Type B pancreatic cell (in vitro differentiated cells): ENCODE measurements around the gene GIGYF2. TPM values are rescaled to one million over a fixed set of nuclear protein-coding genes. Genes with fewer than 3 reads are reported as not detected.

ENCODE experiments used
- DNase-seq: peaks from one replicate; pipeline ENCODE4 v3.0.0; 2021; ENCODE audit warnings: mixed read lengths; ENCODE audit not compliant: unreplicated experiment; ENCODE audit errors: extremely low spot score
- H3K27ac Mint-ChIP-seq: 2 replicates; pipeline ENCODE4 v1.8.0; 2021; ENCODE audit warnings: mild to moderate bottlenecking, mixed read lengths
- H3K27me3 Mint-ChIP-seq: 2 replicates; pipeline ENCODE4 v1.8.0; 2021; ENCODE audit warnings: mixed read lengths
- H3K36me3 Mint-ChIP-seq: 2 replicates; pipeline ENCODE4 v1.8.0; 2021; ENCODE audit warnings: mixed read lengths
- H3K4me1 Mint-ChIP-seq: one replicate; pipeline ENCODE4 v1.8.0; 2021; ENCODE audit warnings: mixed read lengths; ENCODE audit not compliant: unreplicated experiment
- H3K4me3 Mint-ChIP-seq: 2 replicates; pipeline ENCODE4 v1.8.0; 2021; ENCODE audit warnings: mild to moderate bottlenecking, mixed read lengths
- H3K9me3 Mint-ChIP-seq: 2 replicates; pipeline ENCODE4 v1.8.0; 2021; ENCODE audit warnings: mixed read lengths
- total RNA-seq: library from RNA; stranded (reverse); gene quantifications from 2 replicates; pipeline ENCODE4 v1.2.1, GENCODE V29; 2021; ENCODE audit warnings: low replicate concordance
- TF ChIP-seq, protein P1 (sequence below): fragments of 200-600 bp; sonication (generic); conservative IDR thresholded peaks from 2 replicates; pipeline ENCODE4 v1.5.0; 2021; ENCODE audit warnings: antibody characterized with exemption, mild to moderate bottlenecking

The GIGYF2 gene
- total RNA-seq, 1 donor from 2014 or later, result 65.7 TPM

DNA sequence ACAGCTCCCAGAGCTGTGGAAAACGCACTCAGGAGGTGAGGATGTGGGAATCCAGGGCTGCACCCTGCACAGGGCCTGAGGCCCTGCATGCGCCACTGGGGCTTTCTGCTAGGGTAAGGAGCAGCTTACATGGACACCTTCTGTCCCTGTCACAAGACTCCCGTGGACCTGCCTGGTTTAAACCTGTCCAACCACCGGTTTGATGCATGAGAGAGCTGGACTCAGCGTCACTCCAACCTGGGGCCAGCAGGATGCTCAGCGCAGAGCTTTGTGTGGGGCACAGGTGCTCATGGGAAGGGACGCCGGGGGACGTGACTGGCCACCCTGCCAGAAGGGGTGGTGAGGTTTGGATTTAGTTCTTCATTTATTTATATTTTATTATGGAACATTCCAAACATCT lies 197.1 kb downstream of the GIGYF2 start:
- Mint-ChIP-seq H3K36me3 (no peaks in the 10 kb centered on the region), H3K27me3 (no peaks in the 10 kb centered on the region), H3K27ac (no peak overlapping the region), H3K9me3 (no peaks in the 10 kb centered on the region), H3K4me1 (peaks cover 11% of the 10 kb centered on the region), H3K4me3 (no peak overlapping the region)
- DNase-seq, result peak; percentile 51
- TF ChIP-seq, protein P1, sequence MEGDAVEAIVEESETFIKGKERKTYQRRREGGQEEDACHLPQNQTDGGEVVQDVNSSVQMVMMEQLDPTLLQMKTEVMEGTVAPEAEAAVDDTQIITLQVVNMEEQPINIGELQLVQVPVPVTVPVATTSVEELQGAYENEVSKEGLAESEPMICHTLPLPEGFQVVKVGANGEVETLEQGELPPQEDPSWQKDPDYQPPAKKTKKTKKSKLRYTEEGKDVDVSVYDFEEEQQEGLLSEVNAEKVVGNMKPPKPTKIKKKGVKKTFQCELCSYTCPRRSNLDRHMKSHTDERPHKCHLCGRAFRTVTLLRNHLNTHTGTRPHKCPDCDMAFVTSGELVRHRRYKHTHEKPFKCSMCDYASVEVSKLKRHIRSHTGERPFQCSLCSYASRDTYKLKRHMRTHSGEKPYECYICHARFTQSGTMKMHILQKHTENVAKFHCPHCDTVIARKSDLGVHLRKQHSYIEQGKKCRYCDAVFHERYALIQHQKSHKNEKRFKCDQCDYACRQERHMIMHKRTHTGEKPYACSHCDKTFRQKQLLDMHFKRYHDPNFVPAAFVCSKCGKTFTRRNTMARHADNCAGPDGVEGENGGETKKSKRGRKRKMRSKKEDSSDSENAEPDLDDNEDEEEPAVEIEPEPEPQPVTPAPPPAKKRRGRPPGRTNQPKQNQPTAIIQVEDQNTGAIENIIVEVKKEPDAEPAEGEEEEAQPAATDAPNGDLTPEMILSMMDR, result no peak

DNA sequence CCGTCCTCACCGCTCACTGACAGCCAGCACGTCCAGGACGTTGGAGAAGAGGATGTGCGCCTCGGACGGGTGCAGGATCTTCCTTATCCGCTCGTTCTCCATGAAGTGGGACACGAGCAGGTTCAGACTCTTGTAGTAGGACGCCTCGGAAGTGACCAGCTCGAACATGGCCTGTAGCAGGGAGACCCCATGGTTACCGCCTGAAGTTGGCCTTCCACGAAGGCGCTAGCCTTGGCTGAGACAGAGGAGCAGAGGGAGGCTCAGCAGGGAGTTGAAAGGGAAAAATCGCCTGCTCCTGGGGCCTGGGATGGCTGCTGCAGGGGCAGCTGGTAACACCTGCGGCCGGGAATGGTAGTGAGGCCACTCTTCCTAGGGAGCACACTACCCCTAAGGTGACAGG lies 197.6 kb downstream of the GIGYF2 start:
- no peaks in the 10 kb centered on the region for H3K9me3 Mint-ChIP-seq
- peak; percentile 58 for DNase-seq
- peaks cover 11% of the 10 kb centered on the region for H3K4me1 Mint-ChIP-seq
- no peaks in the 10 kb centered on the region for H3K36me3 Mint-ChIP-seq
- H3K4me3 Mint-ChIP-seq, result no peak overlapping the region
- TF ChIP-seq, protein P1, result no peak
- no peak overlapping the region for H3K27ac Mint-ChIP-seq
- no peaks in the 10 kb centered on the region for H3K27me3 Mint-ChIP-seq

DNA sequence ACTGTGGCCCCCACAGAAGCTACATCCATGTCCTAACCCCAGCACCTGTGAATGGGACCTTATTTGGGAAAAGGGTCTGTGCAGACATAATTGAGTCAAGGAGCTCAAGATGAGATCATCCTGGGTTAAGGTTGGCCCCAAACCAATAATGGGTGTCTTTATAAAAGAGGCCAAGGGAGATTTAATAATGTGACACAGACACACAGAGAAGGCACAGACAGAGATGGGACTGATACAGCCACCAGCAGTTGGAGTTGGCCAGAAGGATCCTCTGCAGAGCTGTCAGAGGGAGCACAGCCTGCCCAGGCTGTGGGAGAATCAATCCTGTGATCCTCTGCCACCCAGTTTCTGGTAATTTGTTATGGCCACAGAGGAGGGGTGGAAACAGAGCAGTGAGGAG lies 199.0 kb downstream of the GIGYF2 start:
- H3K4me1 Mint-ChIP-seq, result peaks cover 2% of the 10 kb centered on the region
- no peak overlapping the region for H3K27ac Mint-ChIP-seq
- TF ChIP-seq, protein P1, result no peak
- DNase-seq, result no peak
- H3K27me3 Mint-ChIP-seq, result no peaks in the 10 kb centered on the region
- H3K9me3 Mint-ChIP-seq, result no peaks in the 10 kb centered on the region
- no peaks in the 10 kb centered on the region for H3K36me3 Mint-ChIP-seq
- no peak overlapping the region for H3K4me3 Mint-ChIP-seq

DNA sequence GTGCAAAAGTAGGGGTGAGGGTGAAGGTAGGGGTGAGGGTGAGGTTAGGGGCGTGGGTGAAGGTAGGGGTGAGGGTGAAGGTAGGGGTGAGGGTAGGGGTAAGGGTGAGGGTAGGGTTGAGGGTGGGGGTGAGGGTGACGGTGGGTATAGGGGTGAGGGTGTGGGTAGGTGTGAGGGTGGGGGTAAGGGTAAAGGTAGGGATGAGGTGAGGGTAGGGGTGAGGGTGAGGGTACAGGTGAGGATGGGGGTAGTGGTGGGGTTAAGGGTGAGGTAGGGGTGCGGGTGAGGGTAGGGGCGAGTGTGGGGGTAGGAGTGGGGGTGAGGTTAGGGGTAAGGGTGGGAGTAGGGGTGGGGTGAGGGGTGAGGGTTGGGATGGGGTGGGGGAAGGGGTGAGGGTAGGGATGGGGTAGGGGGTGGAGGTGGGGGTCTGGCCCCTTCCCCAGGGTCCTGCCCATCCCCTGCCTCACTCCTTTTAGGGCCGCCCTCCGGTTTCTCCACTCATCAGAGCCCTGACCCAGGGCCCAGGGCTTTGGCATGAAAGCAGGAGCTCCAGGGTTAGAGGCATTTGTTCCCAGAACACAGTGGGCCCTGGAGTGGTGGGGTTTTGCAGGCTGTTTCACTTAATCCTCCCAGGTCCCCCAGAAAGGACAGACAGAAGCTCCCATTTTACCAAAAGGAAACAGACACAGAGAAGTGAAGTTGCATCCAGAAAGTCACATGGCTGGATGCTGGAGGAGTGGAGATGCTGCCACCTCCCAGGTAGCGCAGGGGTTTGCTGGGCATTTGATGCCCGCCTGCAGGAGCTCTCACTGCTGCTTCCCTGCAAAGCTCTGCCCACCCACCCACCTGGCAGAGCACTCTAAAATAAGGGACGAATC lies 199.8 kb downstream of the GIGYF2 start:
- Mint-ChIP-seq H3K27me3 (no peaks in the 10 kb centered on the region), H3K27ac (no peak overlapping the region), H3K9me3 (no peaks in the 10 kb centered on the region), H3K4me1 (no peaks in the 10 kb centered on the region), H3K36me3 (no peaks in the 10 kb centered on the region), H3K4me3 (no peak overlapping the region)
- DNase-seq, result no peak
- TF ChIP-seq, protein P1, result no peak

- Mint-ChIP-seq H3K9me3 (no peaks in the 10 kb centered on the region), H3K4me1 (no peaks in the 10 kb centered on the region), H3K36me3 (no peaks in the 10 kb centered on the region), H3K4me3 (no peak overlapping the region), H3K27ac (no peak overlapping the region), H3K27me3 (no peaks in the 10 kb centered on the region)
- TF ChIP-seq, protein P1, result no peak
- DNase-seq, result no peak
These were observed 200.7 kb downstream of the GIGYF2 start for GRCh38 chr2:232897598-232898408.
